K562 (cell line): ENCODE data around the gene NTRK3.

Experiments used
- ATF2 ChIP-seq: sonication (generic); formaldehyde crosslinking; IDR thresholded peaks from 2 replicates; pipeline ENCODE4 v1.8.1; 2022; ENCODE audit warnings: missing genetic modification reagents
- CBX3 ChIP-seq, 2 experiments: IDR thresholded peaks; 1 replicate in 1 of 2; 2 replicates in 1 of 2; pipeline ENCODE4 v1.6.1; 2012; ENCODE audit warnings: inconsistent platforms in 2 of 2, low read length in 2 of 2, borderline replicate concordance in 1 of 2, control low read depth in 1 of 2
- ETV6 ChIP-seq, 3 experiments: fragments of 150-350 bp in 1 of 3; sonication (generic) in 1 of 3; formaldehyde crosslinking in 1 of 3; IDR thresholded peaks; 2 replicates each; pipeline versions ENCODE4 v1.6.1 to v1.8.0; 2014 to 2022; ENCODE audit warnings: borderline replicate concordance in 2 of 3, low read depth in 2 of 3, antibody characterized with exemption in 1 of 3, low read length in 1 of 3, mild to moderate bottlenecking in 1 of 3, missing genetic modification reagents in 1 of 3
- KLF10 ChIP-seq: fragments of 250-450 bp; sonication (Bioruptor Pico); IDR thresholded peaks from 2 replicates; pipeline ENCODE4 v1.6.1; 2021; ENCODE audit warnings: matching md5 sums
- MEF2A ChIP-seq: IDR thresholded peaks from 2 replicates; pipeline ENCODE4 v1.6.1; 2011; ENCODE audit warnings: low read depth, mild to moderate bottlenecking, low read length, moderate library complexity; ENCODE audit not compliant: control insufficient read depth
- POLR2A ChIP-seq: fragments of 450-650 bp; conservative IDR thresholded peaks from 2 replicates; pipeline ENCODE4 v1.6.1; 2016
- POLR2AphosphoS5 ChIP-seq: IDR thresholded peaks from 2 replicates; pipeline ENCODE4 v1.6.1; 2011; ENCODE audit warnings: mild to moderate bottlenecking, low read depth, low read length, moderate library complexity; ENCODE audit not compliant: control insufficient read depth, insufficient read depth
- RHOXF2B ChIP-seq: fragments of 250-450 bp; sonication (Bioruptor Pico); conservative IDR thresholded peaks from 2 replicates; pipeline ENCODE4 v1.5.1; 2021
- ZNF316 ChIP-seq: fragments of 450-650 bp; IDR thresholded peaks from 2 replicates; pipeline ENCODE4 v1.6.1; 2016

- TF ChIP-seq RHOXF2B (CRISPR knock-in tag) = no peak
- TF ChIP-seq MEF2A = no peak
- TF ChIP-seq POLR2AphosphoS5 = no peak
- no peak for TF ChIP-seq KLF10 (CRISPR knock-in tag)
- TF ChIP-seq ZNF316 = peak; percentile 65
- no peak for TF ChIP-seq ATF2
- TF ChIP-seq POLR2A = no peak
- TF ChIP-seq ETV6 (IDR thresholded peaks at IDR 0.05; ENCODE audit: borderline replicate concordance in 1 of 2, low read depth in 2 of 2, low read length in 1 of 2) = no peak
- no peak for TF ChIP-seq ETV6 (CRISPR knock-in tag; IDR thresholded peaks at IDR 0.05; ENCODE audit: borderline replicate concordance)
- TF ChIP-seq CBX3 (IDR thresholded peaks at IDR 0.05; ENCODE audit: borderline replicate concordance in 1 of 2, low read length in 2 of 2) = no peak
Observed at GRCh38 chr15:87906444-87906843, 350.1 kb downstream of the NTRK3 start.
